DMS114 treated with DMSO at 0.1 percent for 48 hours (cell line): Measurements from ENCODE around the gene PDGFA.

Experiments used
- DNase-seq: peaks from one replicate; lab custom pipeline; 2025; ENCODE audit not compliant: unreplicated experiment; lab: John Stamatoyannopoulos, UW

PDGFA gene

DNA sequence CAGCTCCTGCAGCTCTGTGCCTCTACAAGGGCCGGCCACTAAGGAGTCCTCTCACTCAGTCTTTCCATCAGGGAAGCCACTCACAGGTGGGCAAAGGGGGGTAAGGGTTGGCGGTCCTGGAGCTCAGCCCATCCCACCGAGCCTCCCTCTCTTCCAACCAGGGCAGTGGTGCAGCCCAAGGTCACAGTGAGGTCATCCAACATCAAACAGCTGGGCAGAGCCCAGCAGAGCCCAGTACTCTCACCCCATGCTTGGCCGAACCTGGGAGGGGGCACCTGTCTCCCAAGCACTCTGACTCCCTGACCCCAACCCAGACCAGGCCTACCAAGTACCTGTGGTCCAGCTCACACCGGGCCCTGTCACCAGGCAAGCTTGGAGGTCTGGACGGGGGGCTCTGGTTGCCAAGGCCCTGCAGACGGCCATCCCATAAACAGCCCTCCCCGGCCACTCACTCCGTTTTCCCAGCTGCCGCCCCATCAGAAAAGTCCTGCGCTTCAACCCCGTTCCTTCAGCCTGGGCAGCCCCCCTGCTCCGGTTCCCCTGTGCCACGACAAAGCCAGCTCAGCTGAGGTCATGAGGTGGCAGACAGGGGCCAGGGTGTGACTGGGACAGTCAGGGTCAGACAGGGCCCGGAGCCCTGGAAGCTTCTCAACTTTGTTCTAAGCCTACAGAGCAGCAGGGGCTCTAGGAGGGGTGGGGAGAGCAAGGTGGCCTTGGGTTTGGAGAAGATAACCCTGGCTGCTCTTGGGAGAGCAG lies 27.5 kb downstream of the PDGFA start:
- no peak for DNase-seq

- no peak for DNase-seq
Measured at GRCh38 chr7:491292-491957, 28.2 kb downstream of the PDGFA start.

DNA sequence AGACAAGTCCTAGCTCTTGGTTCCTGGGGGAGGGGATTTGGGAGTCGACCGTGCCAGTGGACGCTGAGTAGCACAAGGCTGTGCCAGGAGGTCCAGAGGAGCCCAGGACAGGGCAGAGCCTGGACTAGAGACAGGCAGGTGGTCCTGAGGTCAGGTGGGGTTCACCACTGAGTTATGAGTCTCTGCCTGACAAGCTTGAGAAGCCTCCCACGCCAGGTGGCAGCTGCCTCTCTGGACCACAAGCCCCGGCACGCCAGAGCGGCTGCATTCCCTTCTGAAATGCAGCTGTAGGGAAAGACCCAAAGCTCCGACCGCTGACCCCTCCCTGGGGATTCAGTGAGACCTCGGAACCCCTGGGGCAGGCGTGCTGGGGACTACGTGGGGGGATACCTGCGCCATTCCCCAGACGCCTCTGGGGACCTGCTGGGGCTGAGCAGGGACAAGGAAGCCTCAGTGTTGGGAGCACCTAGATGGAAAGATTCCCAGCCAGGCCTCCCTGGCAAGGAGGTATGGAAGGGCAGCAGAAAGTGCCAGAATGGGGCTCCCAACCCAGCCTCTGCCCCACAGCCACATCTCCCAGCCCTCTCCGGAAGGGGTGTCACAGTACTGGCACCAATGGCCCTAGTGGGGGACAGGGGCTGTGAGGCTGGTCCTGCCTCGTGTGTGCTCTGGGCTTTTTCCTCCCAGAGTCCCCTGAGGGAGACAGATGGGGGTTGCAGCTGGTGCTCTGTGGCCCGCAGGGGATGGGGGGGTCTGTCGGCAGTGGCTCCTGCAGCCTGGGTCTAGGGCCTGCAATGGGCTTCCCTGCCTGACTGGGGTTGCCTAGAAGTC lies 29.0 kb downstream of the PDGFA start:
- DNase-seq = no peak

- DNase-seq = no peak
Measured at GRCh38 chr7:489876-490275, 29.8 kb downstream of the PDGFA start.

- no peak for DNase-seq
Measured at GRCh38 chr7:486216-486743, 33.4 kb downstream of the PDGFA start.

DNA sequence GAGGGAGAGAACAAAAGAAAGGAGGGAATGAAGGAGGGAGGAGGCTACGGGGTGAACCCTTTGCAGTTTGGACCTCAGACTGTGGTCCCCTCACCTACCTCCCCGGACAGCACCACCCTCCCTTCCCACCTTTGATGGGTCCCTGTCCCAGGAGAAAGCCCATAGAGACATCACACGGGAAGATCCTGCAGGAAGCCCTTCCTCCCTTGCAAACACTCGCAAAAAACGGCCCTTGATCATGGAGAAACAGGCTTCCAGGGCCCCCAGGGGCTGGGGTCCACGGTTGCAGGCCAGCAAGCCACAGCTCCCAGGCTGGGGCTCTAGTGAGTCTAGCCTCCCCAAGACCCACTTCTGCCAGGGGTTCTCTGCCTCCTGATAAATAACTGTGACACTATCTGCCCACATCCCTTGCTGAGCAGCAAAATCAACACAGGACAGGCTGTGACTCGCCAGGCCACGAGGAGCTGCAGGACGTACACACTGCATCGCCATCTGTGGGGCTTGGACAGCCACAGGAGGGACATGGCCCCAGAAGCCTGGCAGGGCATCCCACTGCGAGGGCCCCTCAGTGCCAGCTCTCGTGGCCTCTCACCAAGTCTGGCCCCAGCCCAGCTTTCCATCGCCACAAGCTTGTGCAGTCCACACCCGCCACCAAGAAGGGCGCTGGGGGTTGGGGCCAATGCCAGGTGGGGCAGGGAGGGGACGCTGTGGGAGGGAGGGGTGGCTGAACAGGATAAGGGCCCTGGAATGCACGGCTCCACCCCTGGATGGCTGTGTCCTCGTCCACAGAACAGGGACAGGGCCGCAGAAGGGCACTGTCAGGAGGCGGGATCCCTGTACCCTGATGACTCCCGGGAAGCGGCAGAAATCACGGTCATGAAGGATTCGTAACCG lies 34.2 kb downstream of the PDGFA start:
- no peak for DNase-seq

GRCh38 chr7:484356-485101 lies 35.1 kb downstream of the PDGFA start:
- no peak for DNase-seq

- no peak for DNase-seq
Measured at GRCh38 chr7:483656-484355, 35.8 kb downstream of the PDGFA start.

DNA sequence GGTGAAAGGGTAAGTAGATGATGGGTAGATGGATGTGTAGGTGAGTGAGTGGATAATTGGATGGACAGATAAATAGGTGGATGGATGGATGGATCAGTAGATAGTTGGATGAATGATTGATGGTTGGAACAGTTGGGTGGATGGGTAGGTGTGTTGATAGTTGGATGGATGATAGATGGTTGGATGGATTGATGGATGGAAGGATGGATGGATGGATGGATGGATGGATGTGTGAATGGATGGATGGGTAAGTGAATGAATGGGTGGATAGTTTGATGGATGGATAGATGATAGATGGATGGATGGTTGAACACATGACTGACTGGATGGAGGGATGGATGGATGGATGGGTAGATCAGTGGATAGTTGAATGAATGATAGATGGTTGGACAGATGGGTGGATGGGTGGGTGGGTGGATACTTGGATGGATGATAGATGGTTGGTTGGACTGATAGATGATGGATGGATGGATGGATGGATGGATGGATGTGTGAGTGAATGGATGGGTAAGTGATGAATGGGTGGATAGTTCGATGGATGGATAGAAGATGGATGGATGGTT lies 37.0 kb downstream of the PDGFA start:
- DNase-seq = no peak

GRCh38 chr7:481219-481930 lies 38.3 kb downstream of the PDGFA start:
- DNase-seq = no peak

DNA sequence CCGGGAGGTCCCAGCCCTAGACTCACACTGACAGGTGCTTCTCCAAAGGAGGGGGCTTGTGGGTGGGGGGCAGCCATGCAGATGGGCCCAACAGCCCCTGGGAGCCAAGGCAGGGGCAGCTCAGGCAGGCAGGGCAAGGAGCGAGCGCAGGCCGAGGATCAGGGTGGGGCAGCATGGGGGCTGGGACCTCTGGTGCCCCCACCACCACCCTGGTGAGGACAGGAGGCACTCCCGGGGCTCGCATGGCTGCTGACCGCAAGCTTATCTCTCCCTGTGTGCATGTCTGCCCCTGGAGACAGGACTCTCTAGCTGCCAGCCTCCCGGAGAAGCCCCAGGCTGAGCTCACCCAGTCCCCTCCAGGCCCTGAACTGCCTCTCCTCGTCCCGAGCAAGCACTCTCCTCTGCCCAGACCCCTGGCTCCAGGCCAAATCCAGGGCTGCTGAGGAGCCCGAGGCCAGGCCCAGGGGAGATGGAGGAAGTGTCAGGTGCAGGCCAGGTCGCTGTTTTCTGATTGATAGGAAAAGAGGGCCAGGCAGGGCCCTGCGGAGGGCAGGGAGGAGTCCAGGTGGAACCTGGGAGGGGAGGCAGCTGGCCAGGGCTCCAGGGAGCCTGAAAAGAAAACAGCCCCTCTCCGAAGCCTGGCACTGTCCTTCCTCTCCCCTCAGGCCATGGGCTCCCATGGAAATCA lies 39.0 kb downstream of the PDGFA start:
- no peak for DNase-seq

GRCh38 chr7:479948-480499 lies 39.6 kb downstream of the PDGFA start:
- DNase-seq = no peak

- DNase-seq = no peak
Measured at GRCh38 chr7:479115-479947, 40.3 kb downstream of the PDGFA start.

- DNase-seq = no peak
Measured at GRCh38 chr7:477626-478220, 41.9 kb downstream of the PDGFA start.

DNA sequence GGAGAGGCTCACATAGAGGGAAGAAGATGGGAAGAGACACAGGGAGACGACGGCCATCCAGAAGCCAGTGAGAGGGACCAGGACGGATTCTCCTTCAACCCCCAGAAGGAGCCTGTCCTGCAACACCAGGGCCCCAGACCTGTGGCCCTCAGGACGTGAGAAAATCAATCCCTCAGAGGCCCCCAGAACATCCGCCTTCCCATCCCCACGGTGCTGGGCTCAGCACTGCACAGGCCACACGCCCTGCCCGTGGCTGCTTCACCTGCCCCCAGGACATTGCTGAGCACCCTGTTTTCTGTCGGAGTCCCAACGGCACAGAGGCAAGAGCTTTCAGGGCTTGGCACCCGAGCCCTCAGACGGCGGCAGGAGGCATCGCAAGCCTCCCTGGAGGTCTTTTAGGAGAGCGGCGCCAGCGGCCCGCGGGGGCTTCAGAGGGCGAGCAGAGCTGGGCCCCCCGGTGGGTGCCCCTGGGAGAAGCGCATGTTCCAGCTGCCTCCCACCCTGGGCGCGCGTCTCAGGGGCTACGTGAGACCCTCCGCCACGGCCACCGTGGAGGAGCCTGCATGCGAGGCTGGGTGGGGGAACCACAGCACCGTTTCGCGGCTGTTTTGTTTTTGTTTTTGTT lies 42.8 kb downstream of the PDGFA start:
- no peak for DNase-seq

DNA sequence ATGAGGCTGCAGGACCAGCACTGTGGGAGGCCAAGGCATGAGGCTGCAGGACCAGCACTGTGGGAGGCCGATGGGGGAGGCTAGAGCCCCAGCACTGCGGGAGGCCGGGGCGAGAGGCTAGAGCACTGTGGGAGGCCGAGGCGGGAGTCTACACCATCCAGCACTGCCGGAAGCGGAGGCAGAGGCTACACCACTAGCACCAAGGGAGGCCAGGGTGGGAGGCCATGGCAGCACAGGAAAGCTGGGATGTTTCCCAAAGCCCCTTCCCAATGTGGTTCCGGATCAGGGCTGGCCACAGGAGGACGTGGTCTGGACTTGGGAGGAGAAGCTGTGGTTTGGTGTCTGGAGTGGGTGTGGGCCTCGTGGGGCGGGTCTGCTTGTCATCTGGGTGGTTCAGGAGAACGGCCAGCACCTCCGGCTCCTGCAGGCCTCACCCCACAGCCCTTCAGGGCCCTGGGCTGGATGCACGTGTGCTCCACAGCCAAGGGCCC lies 43.6 kb downstream of the PDGFA start:
- no peak for DNase-seq
